HG03378 (cell line): ENCODE results near the gene ICE1.
A peak's percentile ranks its signal among the peaks of the same experiment; 100 is the strongest.
"Not testable (repeated sequence)": the region's sequence is repeated elsewhere in the genome, so short reads cannot be mapped to it uniquely, and the experiment has no call there.

ENCODE experiments used
- ATAC-seq: cut with Tn5 transposase; IDR thresholded peaks from one replicate; pipeline ENCODE4 v1.9.1; 2021; ENCODE audit warnings: mild to moderate bottlenecking, moderate library complexity; ENCODE audit not compliant: unreplicated experiment

The ICE1 gene

DNA sequence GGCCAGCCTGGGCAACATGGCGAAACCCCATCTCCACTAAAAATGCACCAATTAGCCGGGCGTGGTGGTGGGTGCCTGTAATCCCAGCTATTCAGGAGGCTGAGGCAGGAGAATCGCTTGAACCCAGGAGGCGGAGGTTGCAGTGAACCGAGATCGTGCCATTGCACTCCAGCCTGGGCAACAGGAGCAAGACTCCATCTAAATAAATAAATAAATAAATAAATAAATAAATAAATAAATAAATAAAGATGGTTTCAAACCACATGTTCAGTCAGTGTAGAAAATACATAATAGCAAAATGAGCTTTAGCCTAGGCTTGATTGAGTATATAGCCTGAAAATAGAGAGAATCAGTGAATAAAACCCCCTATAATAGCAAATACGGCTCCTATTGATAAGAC is 27.4 kb upstream of the ICE1 start:
- not testable (repeated sequence) for ATAC-seq

DNA sequence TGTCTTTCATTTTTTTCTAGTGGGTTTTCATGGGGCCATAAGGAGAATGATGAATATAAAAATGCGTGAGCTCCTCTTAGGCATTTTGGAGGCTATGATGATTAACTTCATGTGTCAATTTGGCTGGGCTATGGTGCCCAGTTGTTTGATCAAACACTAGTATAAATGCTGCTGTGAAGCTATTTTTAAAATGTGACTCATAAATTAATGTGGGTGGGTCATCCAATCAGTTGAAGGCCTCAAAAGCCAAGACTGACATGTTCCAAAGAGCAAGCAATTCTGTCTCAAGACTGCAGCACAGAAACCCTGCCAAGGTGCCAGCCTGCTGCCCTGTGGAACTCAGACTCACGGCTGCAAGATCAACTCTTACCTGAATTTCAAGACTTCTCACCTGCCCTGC is 24.4 kb upstream of the ICE1 start:
- no peak for ATAC-seq

DNA sequence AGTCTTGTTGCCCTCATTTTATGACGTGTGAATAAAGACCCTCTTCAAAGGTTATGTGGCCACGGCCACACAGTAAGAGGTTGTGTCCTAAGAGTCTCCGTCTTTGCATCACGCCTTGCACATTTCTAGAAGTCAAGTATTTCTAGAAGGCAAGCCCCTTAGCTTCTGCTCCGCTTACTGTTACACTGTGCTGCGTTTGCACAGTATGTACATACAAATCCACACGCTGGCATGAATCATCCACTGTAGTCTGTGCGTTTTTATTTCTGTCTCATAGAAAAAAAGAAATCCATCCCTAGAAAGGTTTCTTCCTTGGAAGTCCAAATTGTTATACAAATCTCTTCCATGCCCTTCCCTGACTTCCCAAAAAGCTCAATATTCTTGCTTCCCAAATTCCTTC is 21.4 kb upstream of the ICE1 start:
- ATAC-seq, result no peak

DNA sequence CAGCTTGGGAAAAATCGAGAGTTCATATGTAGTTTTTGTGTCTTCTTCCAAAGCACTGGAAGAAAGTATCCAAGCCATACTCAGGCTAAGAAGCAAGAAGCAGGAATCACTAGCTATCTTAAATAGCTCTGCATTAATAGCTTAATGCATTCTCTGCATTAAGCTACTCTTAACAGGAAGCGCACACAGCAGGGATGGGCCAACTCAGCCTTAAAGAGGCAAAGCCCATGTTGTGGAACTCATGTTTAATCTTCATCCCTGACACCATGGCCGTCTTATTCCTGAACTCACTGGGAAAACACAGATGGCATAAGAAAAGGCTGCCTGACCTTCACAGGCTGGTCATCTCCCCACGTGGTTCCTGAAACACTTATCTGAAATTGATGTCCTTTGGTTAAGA is 18.7 kb upstream of the ICE1 start:
- ATAC-seq, result no peak

DNA sequence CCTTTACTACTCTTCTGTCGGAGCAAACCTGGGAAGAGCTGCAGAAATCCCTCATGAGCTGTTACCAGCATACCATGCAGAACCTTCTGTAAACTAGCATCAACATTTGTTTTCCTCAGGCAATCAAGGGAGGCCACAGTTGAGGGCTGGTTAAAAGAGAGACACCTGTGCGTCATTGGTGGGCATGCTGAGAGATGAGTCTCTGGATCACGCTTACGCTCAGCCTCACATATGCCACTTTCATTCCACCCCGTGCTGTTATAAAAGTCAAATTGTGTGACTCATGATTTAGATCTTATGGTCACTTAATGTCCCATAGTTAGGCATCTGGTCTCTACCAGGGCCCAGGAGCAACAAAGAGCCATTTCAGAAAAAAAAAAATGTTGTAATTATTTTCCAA is 18.1 kb upstream of the ICE1 start:
- ATAC-seq, result no peak

DNA sequence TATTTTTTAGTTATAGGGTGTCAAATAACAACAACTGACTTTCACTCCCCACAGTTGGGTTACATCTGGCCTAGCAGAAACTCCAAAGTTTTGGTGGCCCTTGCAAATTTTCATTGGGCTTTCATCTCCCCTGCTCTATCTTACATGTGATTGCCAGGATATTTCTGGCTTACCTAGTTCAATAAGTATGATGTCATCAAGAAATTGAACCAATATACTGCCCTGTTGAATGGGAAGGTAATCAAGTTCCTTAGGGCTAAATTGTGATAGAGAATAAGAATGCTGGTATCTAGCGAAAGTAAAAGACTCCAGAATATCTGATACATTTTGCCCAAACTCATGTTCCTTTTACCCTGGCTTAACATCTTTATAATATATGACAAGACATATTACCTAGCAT is 17.0 kb upstream of the ICE1 start:
- no peak for ATAC-seq

DNA sequence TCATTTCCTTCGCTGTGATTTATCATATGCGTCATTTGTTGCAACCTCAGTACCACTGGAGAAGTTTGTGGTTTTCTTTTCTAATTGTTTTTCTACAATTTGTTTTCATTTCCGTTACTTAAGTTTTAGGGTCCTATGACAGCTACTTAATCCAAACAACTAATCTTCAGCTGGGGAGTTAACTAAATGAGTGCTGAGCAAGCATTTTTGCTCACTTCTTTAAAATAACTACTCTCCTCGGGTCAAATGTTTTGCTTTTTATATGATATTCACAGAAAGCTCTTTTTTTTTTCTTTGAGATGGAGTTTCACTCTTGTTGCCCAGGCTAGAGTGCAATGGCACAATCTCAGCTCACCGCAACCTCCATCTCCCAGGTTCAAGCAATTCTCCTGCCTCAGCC is 14.6 kb upstream of the ICE1 start:
- no peak for ATAC-seq

DNA sequence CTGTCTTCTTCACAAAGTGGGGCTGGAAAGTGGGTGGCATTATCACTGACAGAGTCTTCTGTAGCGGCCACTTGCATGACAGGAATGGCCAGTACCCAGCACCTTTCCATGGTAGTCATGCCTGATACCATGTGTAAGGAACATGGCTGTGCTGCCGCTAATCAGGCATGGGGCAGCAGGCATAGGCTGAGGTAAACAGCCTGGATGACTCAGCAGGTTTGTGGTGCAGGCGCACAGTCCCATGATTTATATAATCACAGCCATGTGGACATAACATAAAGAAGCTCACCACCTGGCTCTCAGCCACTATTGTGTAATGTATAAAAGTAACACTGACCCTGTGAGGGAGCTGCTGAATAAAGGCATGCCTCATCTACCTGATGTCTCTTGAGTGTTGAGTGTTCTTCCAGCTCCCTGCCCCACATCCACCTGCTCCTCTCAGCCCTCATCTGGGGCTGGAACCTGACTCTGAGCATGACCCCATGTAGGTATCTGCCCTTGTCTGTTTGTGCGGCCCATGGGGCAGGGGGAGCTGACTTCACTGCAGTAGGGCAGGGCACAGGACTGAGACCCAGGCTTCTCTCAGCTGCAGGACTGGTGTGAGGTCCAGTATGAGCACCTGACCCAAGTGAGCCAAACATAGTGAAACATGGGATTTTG is 13.2 kb upstream of the ICE1 start:
- no peak for ATAC-seq

DNA sequence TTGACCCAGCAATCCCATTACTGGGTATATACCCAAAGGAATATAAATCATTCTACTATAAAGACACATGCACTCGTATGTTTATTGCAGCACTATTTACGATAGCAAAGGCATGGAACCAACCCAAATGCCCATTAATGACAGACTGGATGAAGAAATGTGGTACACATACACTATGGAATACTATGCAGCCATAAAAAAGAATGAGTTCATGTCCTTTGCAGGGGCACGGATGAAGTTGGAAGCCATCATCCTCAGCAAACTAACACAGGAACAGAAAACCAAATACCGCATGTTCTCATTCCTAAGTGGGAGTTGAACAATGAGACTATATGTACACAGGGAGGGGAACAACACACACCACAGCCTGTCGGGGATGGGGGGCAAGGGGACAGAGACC is 8.6 kb upstream of the ICE1 start:
- not testable (repeated sequence) for ATAC-seq

DNA sequence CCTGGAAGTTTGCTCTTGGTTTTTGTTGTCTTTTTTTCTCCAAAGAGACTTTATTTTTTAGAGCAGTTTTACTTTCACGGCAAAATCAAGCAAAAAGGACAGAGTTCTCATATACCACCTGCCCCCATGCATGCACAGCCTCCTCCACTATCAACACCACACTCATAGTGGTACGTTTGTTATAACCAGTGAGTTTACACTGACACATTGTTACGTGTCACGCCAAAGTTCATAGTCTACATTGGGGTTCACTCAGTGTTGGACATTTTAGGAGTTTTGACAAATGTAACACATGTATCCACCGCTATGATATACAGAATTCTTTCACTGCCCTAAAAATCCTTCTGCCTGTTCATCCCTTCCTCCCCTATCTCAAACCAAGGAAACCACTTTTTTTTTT is 7.5 kb upstream of the ICE1 start:
- no peak for ATAC-seq

DNA sequence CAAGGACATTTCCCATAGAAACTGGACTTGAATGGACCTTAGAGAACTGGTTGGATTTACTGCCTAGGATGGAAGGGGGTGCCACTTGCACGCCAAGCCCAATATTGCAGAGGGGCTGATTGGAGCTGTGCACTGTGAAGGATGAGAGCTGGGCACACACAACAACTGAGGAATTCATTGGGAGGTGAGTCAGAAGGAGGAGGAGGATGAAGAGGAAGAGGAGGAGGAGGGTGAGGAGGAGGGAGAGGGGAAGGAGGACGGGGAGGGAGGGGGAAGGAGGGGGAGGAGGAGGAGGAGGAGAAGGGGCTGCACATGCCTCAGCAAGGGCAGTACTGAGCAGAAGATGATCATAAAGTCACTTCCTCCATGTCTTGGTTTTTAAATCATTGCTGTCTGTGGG is 5.7 kb upstream of the ICE1 start:
- ATAC-seq, result no peak

DNA sequence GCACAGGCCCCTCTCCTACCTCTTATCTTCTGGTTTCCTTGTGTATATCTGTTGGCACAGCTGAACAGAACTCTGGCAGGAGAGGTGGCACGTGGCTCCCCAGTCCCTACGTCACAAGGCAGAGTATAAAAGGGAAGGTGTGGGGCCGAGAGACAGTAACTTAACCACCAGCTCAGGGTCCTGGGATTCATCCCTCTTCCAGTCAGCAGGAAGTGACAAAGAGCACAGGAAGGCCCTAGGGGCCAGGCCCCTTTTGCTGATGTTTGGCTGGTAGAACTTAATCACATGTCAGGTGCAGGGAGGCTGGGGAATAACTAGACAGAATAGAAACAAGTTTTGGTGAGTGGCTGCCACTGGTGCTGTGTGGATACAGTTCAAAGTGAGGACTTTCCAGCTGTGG is 4.5 kb upstream of the ICE1 start:
- no peak for ATAC-seq

DNA sequence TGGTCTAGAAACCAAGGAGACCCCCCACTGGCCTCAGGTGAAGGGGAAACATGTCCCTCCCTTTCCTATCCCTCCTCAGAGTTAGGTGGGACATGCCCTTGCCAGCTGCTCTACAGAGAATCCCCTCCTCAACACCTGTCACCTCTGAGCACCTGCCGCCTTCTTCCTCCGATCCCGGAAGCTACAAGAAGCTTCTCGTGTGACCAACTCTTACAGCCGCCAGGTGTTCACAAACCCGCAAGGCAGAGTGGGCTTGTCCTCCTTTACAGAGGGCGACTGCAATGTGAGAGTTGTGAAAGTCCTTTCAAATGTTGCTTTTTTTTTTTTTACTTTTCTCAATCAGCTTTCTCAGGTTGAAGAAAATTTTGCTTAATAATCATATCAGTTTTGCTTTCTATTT is 3.7 kb upstream of the ICE1 start:
- ATAC-seq, result no peak

DNA sequence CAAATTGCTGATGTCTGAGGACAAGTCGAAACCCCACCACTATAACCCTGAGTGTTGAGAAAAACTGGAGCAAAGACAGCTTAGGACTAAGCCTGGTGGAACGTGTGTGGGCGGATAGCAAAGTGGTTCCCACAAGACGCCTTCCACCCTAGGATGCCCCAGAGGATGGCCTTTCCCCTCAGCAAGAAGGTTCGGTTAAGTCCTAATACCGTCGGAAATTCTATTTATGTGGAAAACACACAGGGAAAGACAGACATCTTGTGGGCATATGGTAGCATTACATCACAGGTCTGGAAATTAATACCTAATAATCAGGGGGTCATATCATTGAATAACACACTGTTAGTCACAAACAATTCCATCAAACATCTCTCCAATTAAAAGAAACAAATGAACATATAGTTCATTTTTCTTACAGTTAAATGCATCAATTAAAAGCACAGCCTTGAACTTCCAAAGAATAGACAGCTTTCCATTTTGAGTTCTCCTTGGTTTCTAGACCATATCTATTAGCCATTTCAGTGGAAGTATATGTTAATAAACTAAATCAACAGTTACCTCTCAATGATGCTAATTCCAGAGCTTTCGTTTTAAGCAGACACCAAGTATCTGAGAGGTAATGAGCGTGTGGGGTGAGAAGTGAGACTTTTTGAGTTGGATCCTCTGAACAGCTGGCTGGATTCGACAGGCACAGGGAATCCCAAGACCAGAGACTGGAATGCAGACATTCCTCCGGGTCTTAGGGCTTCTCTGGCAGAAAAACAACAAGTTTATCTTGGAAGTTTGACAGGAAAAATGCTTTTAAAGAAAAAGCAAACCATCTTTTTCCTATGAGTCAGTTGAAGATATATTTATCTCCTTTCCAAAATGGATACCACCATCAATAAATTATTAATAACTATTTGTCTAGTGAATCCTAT is 2.9 kb upstream of the ICE1 start:
- no peak for ATAC-seq

DNA sequence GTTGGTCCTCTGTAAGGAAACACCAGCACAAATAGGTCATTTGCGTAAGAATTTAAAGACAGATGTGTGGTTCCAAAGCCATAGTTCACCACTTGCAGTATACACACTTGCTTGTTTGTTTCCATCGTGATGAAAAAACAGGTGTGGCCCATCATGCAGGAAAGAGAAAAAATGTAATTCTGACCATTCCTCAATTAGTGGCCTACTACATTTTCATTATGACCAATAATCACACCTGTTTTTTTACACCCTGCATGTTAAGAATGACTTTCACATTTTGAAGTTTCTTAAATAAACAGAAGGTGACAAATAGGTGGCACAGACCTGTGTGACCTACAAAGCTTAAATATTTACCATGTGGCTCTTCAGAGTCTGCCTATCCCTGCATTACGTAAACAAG is 2.2 kb upstream of the ICE1 start:
- no peak for ATAC-seq

DNA sequence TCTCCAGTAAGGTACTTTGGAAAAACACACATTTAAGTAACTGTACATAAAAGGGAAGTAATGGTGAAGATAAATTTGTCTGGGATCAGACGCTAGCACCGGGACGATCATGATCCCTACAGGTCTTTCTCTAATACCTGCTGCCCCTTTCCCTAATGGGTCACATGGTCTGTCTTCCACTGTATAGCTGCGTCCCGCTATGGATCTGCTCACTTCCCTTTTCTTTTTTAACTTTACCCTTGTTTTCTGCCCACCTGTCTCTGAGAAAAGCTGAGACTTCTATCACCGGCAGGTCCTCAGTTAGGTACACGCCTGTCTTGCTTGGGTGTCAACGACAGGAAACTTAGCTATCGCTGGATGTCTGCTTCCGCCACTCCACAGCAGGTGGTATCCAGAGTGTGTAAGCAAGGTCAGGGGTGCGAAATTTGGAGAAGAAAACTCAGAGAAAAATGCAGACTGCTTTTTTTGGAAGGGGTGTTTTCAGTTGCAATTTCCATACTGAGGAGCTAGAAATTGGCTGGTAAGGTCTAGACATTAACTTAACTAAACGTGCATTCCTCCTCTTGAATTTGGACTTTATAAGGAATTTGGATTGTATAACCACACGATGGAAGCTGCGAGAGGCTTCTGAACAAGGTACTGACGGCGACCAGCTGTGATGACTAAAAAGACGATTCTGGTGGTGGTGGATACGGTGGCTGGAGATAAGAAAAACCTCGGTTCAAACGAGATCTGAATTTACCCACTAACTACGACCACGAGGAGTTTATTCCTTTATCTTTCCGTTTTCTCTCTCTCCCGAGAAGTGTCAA is 1.1 kb upstream of the ICE1 start:
- peak; percentile 0 for ATAC-seq

DNA sequence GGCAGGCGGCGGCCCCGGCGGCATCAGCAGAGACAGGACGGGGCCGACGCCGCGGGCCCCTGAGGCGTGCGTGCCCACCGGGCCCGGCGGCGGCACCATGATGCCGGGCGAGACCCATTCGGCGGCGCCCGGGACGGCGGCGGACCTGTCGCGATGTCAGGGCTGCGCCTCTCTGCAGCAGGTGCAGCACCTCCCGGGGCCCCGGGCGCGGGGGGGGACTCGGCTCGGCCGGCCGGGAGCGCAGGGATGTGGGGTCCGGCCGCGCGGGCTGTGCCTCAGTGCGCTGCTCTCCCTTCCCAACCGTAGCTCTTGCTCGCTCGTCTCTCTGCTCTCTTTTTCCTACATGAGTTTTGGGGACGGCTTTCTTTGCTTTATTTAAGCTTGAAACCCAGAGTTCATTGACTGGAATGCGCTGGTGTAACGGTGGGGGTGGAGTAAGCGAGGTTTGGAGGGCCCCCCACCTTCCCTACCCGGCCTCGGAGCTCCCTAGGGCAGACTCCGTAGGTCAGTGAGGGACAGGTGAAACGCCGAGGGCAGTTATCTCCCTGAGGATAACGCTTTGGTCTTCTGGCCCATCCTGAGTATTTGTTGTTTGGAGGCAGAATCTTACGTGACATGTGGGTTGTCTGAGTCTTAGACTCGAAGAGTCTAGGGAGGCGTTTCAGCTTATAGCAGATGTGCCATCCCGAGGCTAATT is 490 bp downstream of the ICE1 start:
- ATAC-seq, result peak; percentile 0

DNA sequence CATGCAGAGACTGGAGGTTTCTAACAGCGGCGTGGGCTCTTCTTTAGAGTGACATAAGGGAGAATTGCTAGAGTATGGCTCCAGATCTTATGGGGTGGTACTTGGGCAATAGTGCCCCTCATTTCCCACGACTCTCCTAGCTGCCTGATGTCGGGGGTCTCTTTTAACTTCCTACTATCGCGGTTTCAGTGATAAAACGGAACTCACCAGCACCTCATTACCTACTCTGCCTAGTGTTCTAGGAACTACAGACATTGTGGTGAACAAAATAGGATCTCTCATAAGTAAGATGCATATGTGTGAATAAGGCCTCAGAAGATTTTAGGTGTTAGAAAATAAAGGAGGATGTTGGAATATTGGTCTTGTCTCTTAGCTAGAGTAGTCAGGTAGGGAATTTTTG is 1.1 kb downstream of the ICE1 start:
- ATAC-seq, result no peak

DNA sequence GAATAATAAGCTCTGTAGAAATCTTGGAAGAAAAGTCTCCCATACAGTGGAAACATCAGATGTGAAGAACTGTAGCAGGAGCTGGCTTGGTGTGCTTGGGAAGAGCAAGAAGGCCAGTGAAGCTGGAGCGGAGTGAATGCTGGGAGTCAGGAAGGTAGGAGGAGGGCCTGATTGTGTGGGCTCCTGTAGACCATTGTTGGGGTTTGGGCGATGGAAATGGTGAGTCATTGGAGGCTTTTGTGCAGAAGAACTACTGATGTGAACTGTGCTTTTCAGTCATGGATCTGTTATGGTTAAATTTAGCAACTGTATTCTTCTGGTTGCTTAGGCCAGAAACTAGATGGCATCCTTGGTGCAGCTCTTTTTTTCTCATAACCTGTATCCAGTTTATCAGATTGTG is 2.3 kb downstream of the ICE1 start:
- no peak for ATAC-seq

DNA sequence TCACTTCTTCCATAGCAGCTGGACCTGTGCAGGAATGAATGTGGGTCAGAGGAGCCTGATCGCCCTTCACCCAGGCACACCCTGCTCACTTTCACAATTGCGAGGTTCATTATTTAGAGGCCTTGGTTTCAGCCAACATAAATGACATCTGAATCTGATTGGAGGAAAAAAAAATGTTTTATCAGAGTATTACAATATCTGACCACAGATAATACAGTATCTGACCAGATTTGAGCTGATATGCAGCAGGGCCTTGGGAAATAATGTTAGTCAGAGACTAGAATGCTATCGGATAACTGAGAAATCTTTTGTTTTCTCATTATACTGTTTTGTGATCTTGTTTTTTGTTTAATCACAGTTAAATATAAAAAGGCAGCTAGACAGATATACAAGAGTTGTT is 7.7 kb downstream of the ICE1 start:
- ATAC-seq, result no peak
